BJ (cell line): ENCODE data around the gene LCOR. TPM values are rescaled to one million over a fixed set of nuclear protein-coding genes. Genes with fewer than 3 reads are reported as not detected.

Experiments
- CTCF ChIA-PET: fragments of 350-600 bp; formaldehyde crosslinking; extraction: SDS; loops from one replicate; lab custom pipeline; 2021; ENCODE audit warnings: antibody characterized with exemption, inconsistent platforms; lab: Yijun Ruan, JAX
- POLR2A ChIA-PET: fragments of 300-600 bp; sonication (Branson Sonifier 250); formaldehyde crosslinking; extraction: SDS; loops from one replicate; lab custom pipeline; 2021; ENCODE audit warnings: antibody characterized with exemption; lab: Charles Lee
- DNase-seq: peaks from one replicate; pipeline ENCODE4 v3.0.0-alpha.2; 2011; ENCODE audit warnings: low read depth
- H3K27me3 ChIP-seq: 2 replicates; pipeline ENCODE4 v1.6.0; 2011; ENCODE audit warnings: low read length; ENCODE audit not compliant: control insufficient read depth, insufficient read depth
- H3K36me3 ChIP-seq: 2 replicates; pipeline ENCODE4 v1.5.1; 2011; ENCODE audit warnings: low read length; ENCODE audit not compliant: control insufficient read depth, insufficient read depth
- H3K4me3 ChIP-seq: 2 replicates; pipeline ENCODE4 v1.5.1; 2011; ENCODE audit warnings: low read depth, mild to moderate bottlenecking, control low read depth, low read length
- polyA plus RNA-seq: library from polyadenylated mRNA; depleted of rRNA; stranded (reverse); fragments of >200 nt; gene quantifications from 2 replicates; pipeline ENCODE4 v1.2.3, GENCODE V29; 2011
- TF ChIP-seq, protein P1 (sequence below): IDR thresholded peaks from 2 replicates; pipeline ENCODE4 v1.5.1; 2011; ENCODE audit warnings: low read depth, mild to moderate bottlenecking, control low read depth, inconsistent platforms, low read length, moderate library complexity; ENCODE audit not compliant: insufficient read depth

The LCOR gene
- polyA plus RNA-seq, 1 experiment, result 4.9 TPM

DNA sequence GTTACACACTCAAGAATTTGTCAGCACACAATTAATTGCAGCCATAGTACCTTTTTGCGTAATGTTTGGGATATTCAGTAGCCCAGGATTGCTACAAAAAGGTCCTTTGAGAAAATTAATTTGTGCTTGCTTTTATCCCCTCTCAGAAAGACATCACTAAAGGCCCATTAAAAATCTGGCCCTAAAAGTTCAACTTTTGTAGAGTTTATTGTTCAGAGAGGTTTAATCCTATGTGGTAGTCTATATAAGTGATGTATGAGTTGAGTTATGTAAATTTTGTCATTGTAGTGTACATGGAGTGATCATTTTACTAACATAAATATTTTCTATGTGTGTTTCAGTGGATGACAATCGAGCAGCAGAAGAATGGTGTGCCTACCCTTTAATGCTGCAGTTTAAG lies 126.0 kb downstream of the LCOR start:
- ChIA-PET CTCF (interaction anchor here (1.3 to 1.6 kb wide), 2 partner anchors 10 to 12 kb away, joined by 3 to 4 read pairs; no protein-coding TSS in a partner anchor), POLR2A (no interaction called here)
- no peak overlapping the region for H3K4me3 ChIP-seq
- TF ChIP-seq, protein P1, sequence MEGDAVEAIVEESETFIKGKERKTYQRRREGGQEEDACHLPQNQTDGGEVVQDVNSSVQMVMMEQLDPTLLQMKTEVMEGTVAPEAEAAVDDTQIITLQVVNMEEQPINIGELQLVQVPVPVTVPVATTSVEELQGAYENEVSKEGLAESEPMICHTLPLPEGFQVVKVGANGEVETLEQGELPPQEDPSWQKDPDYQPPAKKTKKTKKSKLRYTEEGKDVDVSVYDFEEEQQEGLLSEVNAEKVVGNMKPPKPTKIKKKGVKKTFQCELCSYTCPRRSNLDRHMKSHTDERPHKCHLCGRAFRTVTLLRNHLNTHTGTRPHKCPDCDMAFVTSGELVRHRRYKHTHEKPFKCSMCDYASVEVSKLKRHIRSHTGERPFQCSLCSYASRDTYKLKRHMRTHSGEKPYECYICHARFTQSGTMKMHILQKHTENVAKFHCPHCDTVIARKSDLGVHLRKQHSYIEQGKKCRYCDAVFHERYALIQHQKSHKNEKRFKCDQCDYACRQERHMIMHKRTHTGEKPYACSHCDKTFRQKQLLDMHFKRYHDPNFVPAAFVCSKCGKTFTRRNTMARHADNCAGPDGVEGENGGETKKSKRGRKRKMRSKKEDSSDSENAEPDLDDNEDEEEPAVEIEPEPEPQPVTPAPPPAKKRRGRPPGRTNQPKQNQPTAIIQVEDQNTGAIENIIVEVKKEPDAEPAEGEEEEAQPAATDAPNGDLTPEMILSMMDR, result no peak
- no peak for DNase-seq
- H3K36me3 ChIP-seq, result peaks cover 12% of the 10 kb centered on the region
- H3K27me3 ChIP-seq, result no peaks in the 10 kb centered on the region

DNA sequence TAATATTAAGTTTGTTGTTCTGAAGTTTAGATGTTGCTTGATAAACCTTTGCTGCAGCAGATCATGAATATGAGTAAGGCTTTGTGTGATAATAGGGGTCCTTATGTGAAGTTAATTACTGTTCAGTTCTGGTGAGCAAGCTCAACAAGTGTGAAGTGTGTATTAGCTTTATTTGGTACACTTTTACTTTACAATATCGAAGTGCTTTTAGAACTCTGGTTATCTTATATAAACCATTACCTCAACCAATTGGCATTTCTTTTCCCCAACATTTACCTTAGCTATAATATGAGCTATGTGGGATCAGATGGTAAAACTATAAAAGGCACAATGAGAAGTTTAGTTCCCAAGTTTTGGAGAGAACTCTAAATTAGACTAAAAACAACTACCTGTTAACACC lies 127.6 kb downstream of the LCOR start:
- no peak for DNase-seq
- Histone ChIP-seq H3K4me3 (no peak overlapping the region), H3K36me3 (peaks cover 10% of the 10 kb centered on the region), H3K27me3 (no peaks in the 10 kb centered on the region)
- TF ChIP-seq, protein P1, result no peak
- ChIA-PET POLR2A (no interaction called here), CTCF (interaction anchor here (1.6 to 1.7 kb wide), 2 partner anchors 14 to 65 kb away, joined by 4 read pairs; no protein-coding TSS in a partner anchor)

DNA sequence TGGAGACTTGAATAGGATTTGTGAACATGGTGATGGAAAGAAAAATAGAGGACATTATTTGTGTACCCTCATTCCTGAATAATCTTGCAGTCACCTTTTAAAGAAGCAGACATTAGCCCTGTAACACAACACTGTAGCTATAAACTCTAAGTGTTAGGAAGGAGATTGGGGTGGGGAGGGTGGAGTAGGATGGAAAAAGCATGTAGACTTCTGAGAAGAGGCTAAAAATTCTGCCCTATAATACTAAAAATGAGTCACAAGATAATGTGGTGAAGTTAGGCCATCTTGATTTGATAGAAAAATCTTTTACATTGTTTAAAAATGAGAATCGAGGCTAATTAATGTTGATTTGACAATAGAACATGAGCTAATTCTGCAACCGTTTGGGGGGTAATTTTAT lies 128.8 kb downstream of the LCOR start:
- peaks cover 3% of the 10 kb centered on the region; the same call in 1 of the 2 replicates for H3K36me3 ChIP-seq
- no peak overlapping the region for H3K4me3 ChIP-seq
- POLR2A ChIA-PET, result interaction anchor here (0.6 kb wide), 1 partner anchor 217 kb away, joined by 3 read pairs; no protein-coding TSS in a partner anchor
- H3K27me3 ChIP-seq, result no peaks in the 10 kb centered on the region
- peak; percentile 11 for DNase-seq
- TF ChIP-seq, protein P1, result no peak
- CTCF ChIA-PET, result no interaction called here

DNA sequence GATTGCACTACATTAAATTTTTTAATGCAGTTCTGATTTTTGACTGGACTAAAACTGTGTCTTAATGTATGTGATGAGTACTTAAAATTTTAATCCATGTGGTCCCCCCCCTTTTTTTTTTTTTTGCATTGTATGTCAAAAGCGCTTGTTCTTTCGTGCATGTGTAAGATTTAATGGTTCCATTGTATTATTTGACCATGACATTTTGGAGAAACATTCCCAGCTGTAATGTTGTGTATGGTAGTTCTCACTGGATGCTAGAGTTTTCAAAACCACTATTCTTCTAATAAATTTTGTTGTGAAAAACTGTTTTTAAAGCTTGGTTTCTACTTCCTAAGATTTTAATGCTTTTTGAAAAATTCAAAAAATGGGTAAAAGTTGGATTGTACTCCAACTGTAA lies 132.0 kb downstream of the LCOR start:
- CTCF ChIA-PET, result no interaction called here
- Histone ChIP-seq H3K4me3 (no peak overlapping the region), H3K27me3 (no peaks in the 10 kb centered on the region), H3K36me3 (no peaks in the 10 kb centered on the region)
- TF ChIP-seq, protein P1, result no peak
- POLR2A ChIA-PET, result no interaction called here
- no peak for DNase-seq

DNA sequence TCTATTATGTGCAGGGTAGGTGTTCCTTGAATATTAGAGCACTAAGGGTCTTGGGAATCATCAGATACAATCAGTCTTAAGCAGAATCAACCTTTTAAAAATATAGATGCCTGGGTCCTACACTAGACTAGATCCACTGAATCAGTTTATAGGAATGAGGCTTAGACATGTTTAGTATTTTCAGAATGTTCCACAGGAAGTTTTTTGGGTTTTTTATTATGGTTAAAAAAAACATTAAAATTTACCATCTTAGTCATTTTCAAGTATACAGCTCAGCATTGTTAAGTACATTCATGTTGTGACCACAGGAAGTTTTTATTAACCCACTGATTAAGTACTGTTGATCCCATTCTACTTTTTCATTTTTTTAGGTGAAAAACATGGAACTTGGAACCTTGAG lies 135.7 kb downstream of the LCOR start:
- H3K27me3 ChIP-seq, result no peaks in the 10 kb centered on the region
- H3K36me3 ChIP-seq, result no peaks in the 10 kb centered on the region
- TF ChIP-seq, protein P1, result no peak
- DNase-seq, result peak; percentile 62
- CTCF ChIA-PET, result no interaction called here
- POLR2A ChIA-PET, result no interaction called here
- no peak overlapping the region for H3K4me3 ChIP-seq
